Neural progenitor cell (in vitro differentiated cells): ENCODE data around the gene FCGBP. TPM values are rescaled to one million over a fixed set of nuclear protein-coding genes. Genes with fewer than 3 reads are reported as not detected.

Experiments
- DNase-seq: peaks from one replicate; pipeline ENCODE4 v3.0.0-alpha.2; 2016; ENCODE audit warnings: low spot score
- H2AFZ ChIP-seq: fragments of 200-600 bp; sonication (generic); replicated peaks from 2 replicates; pipeline ENCODE4 v1.6.1; 2016; ENCODE audit warnings: antibody characterized with exemption
- H3F3A ChIP-seq: fragments of 200-600 bp; sonication (generic); 2 replicates; pipeline ENCODE4 v1.6.1; 2016; ENCODE audit warnings: antibody characterized with exemption, low read depth
- H3K27ac ChIP-seq: fragments of 200-600 bp; sonication (generic); 2 replicates; pipeline ENCODE4 v1.5.1; 2016; ENCODE audit warnings: mild to moderate bottlenecking
- H3K27me3 ChIP-seq: fragments of 200-600 bp; sonication (generic); 2 replicates; pipeline ENCODE4 v1.6.1; 2016; ENCODE audit warnings: mild to moderate bottlenecking, moderate library complexity
- H3K36me3 ChIP-seq: fragments of 200-600 bp; sonication (generic); 2 replicates; pipeline ENCODE4 v1.5.1; 2016
- H3K4me1 ChIP-seq: fragments of 200-600 bp; sonication (generic); 2 replicates; pipeline ENCODE4 v1.6.1; 2016; ENCODE audit warnings: mixed run types
- H3K4me2 ChIP-seq: fragments of 200-600 bp; sonication (generic); 2 replicates; pipeline ENCODE4 v1.6.1; 2016
- H3K4me3 ChIP-seq: fragments of 200-600 bp; sonication (generic); 2 replicates; pipeline ENCODE4 v1.5.1; 2016
- H3K79me2 ChIP-seq: fragments of 200-600 bp; sonication (generic); 2 replicates; pipeline ENCODE4 v1.6.1; 2016; ENCODE audit warnings: low read depth
- H3K9ac ChIP-seq: fragments of 200-600 bp; sonication (generic); 2 replicates; pipeline ENCODE4 v1.6.1; 2016
- H3K9me3 ChIP-seq: fragments of 200-600 bp; sonication (generic); 2 replicates; pipeline ENCODE4 v1.5.1; 2016; ENCODE audit warnings: low read depth
- H4K20me1 ChIP-seq: fragments of 200-600 bp; sonication (generic); 2 replicates; pipeline ENCODE4 v1.6.1; 2016; ENCODE audit warnings: low read depth
- H3K27ac Mint-ChIP-seq: 3 replicates; pipeline ENCODE4 v1.8.0; 2021; ENCODE audit warnings: mixed read lengths
- H3K27me3 Mint-ChIP-seq: 2 replicates; pipeline ENCODE4 v1.8.0; 2022; ENCODE audit warnings: low read depth, mild to moderate bottlenecking, inconsistent platforms, moderate library complexity, mixed read lengths; ENCODE audit not compliant: insufficient read depth
- H3K36me3 Mint-ChIP-seq: 3 replicates; pipeline ENCODE4 v1.8.0; 2021; ENCODE audit warnings: mixed read lengths
- H3K4me1 Mint-ChIP-seq: 3 replicates; pipeline ENCODE4 v1.8.0; 2021; ENCODE audit warnings: mixed read lengths
- H3K4me3 Mint-ChIP-seq: 3 replicates; pipeline ENCODE4 v1.8.0; 2021; ENCODE audit warnings: mild to moderate bottlenecking, moderate library complexity, mixed read lengths
- H3K9me3 Mint-ChIP-seq: 3 replicates; pipeline ENCODE4 v1.8.0; 2020; ENCODE audit warnings: mixed read lengths
- CTCF ChIP-seq: fragments of 200-600 bp; sonication (generic); IDR thresholded peaks from 2 replicates; pipeline ENCODE4 v1.5.1; 2017; ENCODE audit warnings: antibody characterized with exemption, mild to moderate bottlenecking
- EZH2 ChIP-seq: fragments of 200-600 bp; sonication (generic); IDR thresholded peaks from 2 replicates; pipeline ENCODE4 v1.6.1; 2017; ENCODE audit warnings: antibody characterized with exemption, mild to moderate bottlenecking, moderate library complexity
- EZH2phosphoT487 ChIP-seq: fragments of 200-600 bp; sonication (generic); IDR thresholded peaks from 2 replicates; pipeline ENCODE4 v1.6.1; 2017; ENCODE audit warnings: antibody characterized with exemption
- total RNA-seq: library from RNA; depleted of rRNA; stranded (reverse); fragments of >200 nt; gene quantifications from 2 replicates; pipeline ENCODE4 v1.2.3, GENCODE V29; 2015; ENCODE audit warnings: low replicate concordance

FCGBP gene
- total RNA-seq, 1 donor from 2014 or later, result 0.06 TPM

- no peaks in the 10 kb centered on the region for H3K27me3 ChIP-seq
- H2AFZ ChIP-seq, result no peak overlapping the region
These were observed 16.8 kb downstream of the FCGBP start for GRCh38 chr19:39917561-39918182.

GRCh38 chr19:39916851-39917396, 17.5 kb downstream of the FCGBP start:
- TF ChIP-seq CTCF, result no peak
- TF ChIP-seq EZH2phosphoT487, result no peak
- TF ChIP-seq EZH2, result no peak
- peak overlapping the region; percentile 21 for H3K27ac Mint-ChIP-seq
- no peaks in the 10 kb centered on the region for H3K9me3 Mint-ChIP-seq
- H3K4me3 ChIP-seq, result no peak overlapping the region
- no peaks in the 10 kb centered on the region for H3K27me3 ChIP-seq
- H3K9ac ChIP-seq, result no peak overlapping the region
- no peak overlapping the region for H3K4me2 ChIP-seq
- peaks cover 8% of the 10 kb centered on the region for H3K27me3 Mint-ChIP-seq
- H2AFZ ChIP-seq, result no peak overlapping the region
- H4K20me1 ChIP-seq, result no peaks in the 10 kb centered on the region
- H3K9me3 ChIP-seq, result no peaks in the 10 kb centered on the region
- no peaks in the 10 kb centered on the region for H3K4me1 Mint-ChIP-seq
- H3K79me2 ChIP-seq, result no peaks in the 10 kb centered on the region
- no peaks in the 10 kb centered on the region for H3K4me1 ChIP-seq
- H3K27ac ChIP-seq, result no peak overlapping the region
- H3F3A ChIP-seq, result no peaks in the 10 kb centered on the region
- no peak overlapping the region for H3K4me3 Mint-ChIP-seq
- H3K36me3 Mint-ChIP-seq, result no peaks in the 10 kb centered on the region
- DNase-seq, result no peak
- no peaks in the 10 kb centered on the region for H3K36me3 ChIP-seq

More at GRCh38 chr19:39917561-39918182, 16.8 kb downstream of the FCGBP start:
- Histone ChIP-seq H3K4me3 (no peak overlapping the region), H3F3A (no peaks in the 10 kb centered on the region), H3K36me3 (no peaks in the 10 kb centered on the region), H3K4me2 (no peak overlapping the region), H3K79me2 (no peaks in the 10 kb centered on the region), H3K4me1 (no peaks in the 10 kb centered on the region), H3K9ac (no peak overlapping the region), H3K27ac (no peak overlapping the region), H4K20me1 (no peaks in the 10 kb centered on the region), H3K9me3 (no peaks in the 10 kb centered on the region)
- H3K36me3 Mint-ChIP-seq, result no peaks in the 10 kb centered on the region
- H3K9me3 Mint-ChIP-seq, result no peaks in the 10 kb centered on the region
- no peak for DNase-seq
- no peak overlapping the region for H3K4me3 Mint-ChIP-seq
- H3K27ac Mint-ChIP-seq, result peak overlapping the region; percentile 76
- peaks cover 8% of the 10 kb centered on the region for H3K27me3 Mint-ChIP-seq
- TF ChIP-seq CTCF (no peak), EZH2 (no peak), EZH2phosphoT487 (no peak)
- H3K4me1 Mint-ChIP-seq, result no peaks in the 10 kb centered on the region

- H3K27me3 ChIP-seq, result no peaks in the 10 kb centered on the region
- H3K4me1 ChIP-seq, result no peaks in the 10 kb centered on the region
- H4K20me1 ChIP-seq, result no peaks in the 10 kb centered on the region
- H3K27ac ChIP-seq, result no peak overlapping the region
- no peaks in the 10 kb centered on the region for H3K9me3 Mint-ChIP-seq
- no peaks in the 10 kb centered on the region for H3F3A ChIP-seq
- H3K36me3 Mint-ChIP-seq, result no peaks in the 10 kb centered on the region
- no peak overlapping the region for H3K9ac ChIP-seq
- H3K27me3 Mint-ChIP-seq, result peaks cover 8% of the 10 kb centered on the region
- no peaks in the 10 kb centered on the region for H3K79me2 ChIP-seq
- no peaks in the 10 kb centered on the region for H3K4me1 Mint-ChIP-seq
- H3K4me3 ChIP-seq, result no peak overlapping the region
- TF ChIP-seq CTCF (no peak), EZH2phosphoT487 (no peak), EZH2 (no peak)
- DNase-seq, result no peak
- no peak overlapping the region for H2AFZ ChIP-seq
- H3K9me3 ChIP-seq, result no peaks in the 10 kb centered on the region
- no peak overlapping the region for H3K4me2 ChIP-seq
- peak overlapping the region; percentile 50 for H3K27ac Mint-ChIP-seq
- no peak overlapping the region for H3K4me3 Mint-ChIP-seq
- no peaks in the 10 kb centered on the region for H3K36me3 ChIP-seq
These were observed 18.2 kb downstream of the FCGBP start for GRCh38 chr19:39916236-39916635.
